ENCODE results near the gene TACR2. TPM values are rescaled to one million over a fixed set of nuclear protein-coding genes. Genes with fewer than 3 reads are reported as not detected.

TACR2 gene
- total RNA-seq, 1 donor from 2014 or later, result 6.1 TPM

DNA sequence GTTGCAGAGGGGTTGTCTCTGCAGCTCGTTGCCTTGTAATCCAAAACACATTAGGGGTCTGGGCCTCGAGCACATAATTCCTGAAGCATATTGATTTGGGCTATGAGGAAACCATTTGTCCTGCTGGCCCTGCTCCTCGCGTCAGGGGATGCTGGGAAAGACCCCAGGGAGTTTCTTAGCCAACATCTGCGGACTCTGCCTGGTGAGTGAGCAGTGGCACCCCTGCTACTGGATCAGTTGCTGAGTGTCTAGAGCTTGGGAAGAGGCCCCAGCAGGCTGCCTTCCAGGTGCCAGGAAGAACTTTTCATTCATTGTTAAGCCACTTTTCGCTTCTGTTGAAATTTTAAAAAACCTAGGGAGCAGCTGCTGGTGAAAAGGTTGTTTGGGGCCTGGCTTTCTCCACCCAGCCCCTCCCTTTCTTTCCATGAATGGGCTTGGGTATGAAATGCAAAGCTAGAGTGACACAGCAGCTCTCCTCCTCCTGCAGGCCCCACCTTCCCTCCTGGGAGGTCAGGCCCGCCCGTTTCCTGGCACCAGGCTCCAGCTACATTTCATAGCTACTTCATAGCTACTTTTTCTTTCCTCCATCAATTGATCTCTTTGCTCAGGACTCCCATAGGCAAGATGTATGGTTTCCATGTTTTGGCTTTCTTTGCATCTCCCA lies 26.8 kb downstream of the TACR2 start:
- peak overlapping the region; percentile 46 for H3K27ac ChIP-seq
- H3K4me1 ChIP-seq, result peaks cover 44% of the 10 kb centered on the region
- TF ChIP-seq, protein P1, sequence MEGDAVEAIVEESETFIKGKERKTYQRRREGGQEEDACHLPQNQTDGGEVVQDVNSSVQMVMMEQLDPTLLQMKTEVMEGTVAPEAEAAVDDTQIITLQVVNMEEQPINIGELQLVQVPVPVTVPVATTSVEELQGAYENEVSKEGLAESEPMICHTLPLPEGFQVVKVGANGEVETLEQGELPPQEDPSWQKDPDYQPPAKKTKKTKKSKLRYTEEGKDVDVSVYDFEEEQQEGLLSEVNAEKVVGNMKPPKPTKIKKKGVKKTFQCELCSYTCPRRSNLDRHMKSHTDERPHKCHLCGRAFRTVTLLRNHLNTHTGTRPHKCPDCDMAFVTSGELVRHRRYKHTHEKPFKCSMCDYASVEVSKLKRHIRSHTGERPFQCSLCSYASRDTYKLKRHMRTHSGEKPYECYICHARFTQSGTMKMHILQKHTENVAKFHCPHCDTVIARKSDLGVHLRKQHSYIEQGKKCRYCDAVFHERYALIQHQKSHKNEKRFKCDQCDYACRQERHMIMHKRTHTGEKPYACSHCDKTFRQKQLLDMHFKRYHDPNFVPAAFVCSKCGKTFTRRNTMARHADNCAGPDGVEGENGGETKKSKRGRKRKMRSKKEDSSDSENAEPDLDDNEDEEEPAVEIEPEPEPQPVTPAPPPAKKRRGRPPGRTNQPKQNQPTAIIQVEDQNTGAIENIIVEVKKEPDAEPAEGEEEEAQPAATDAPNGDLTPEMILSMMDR (IDR thresholded peaks at IDR 0.05), result no peak
- TF ChIP-seq POLR2AphosphoS5 (IDR thresholded peaks at IDR 0.05; ENCODE audit: insufficient read depth in 1 of 2, low read depth in 1 of 2), result peak in 1 of 2 donors; percentile 41
- no peaks in the 10 kb centered on the region for H3K9me3 ChIP-seq
- peaks cover 0 to 58% of the 10 kb centered on the region in 2 donors for H3K36me3 ChIP-seq
- no peaks in the 10 kb centered on the region for H3K27me3 ChIP-seq
- intact Hi-C loops (cut with DNase I), result no loop called here
- no peak for DNase-seq (ENCODE audit: extremely low spot score in 2 of 2)
- no peak overlapping the region for H3K4me3 ChIP-seq

DNA sequence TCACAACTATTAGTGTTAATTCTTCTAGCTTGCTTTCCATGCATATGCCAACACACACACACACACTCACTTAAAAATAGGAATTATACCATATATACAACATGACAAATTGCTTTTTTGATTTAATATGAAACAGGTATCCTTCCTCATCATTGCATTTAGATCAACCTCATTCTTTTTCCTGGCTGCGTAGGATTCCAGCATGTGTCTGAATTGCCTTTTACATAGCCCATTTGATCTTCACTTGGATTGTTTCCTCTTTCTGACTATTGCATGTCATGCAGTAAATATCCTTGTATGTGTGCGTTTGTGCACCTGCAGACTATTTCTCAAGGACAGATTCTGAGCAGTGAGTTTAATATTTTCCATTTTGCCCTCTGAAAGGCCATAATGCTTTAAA lies 28.2 kb downstream of the TACR2 start:
- Histone ChIP-seq H3K36me3 (peaks cover 0 to 60% of the 10 kb centered on the region in 2 donors), H3K27ac (no peak overlapping the region), H3K4me3 (no peak overlapping the region), H3K27me3 (no peaks in the 10 kb centered on the region), H3K4me1 (peaks cover 59% of the 10 kb centered on the region), H3K9me3 (no peaks in the 10 kb centered on the region)
- intact Hi-C loops (cut with DNase I), result no loop called here
- no peak for TF ChIP-seq POLR2AphosphoS5 (IDR thresholded peaks at IDR 0.05; ENCODE audit: insufficient read depth in 1 of 2, low read depth in 1 of 2)
- no peak for TF ChIP-seq POLR2A (IDR thresholded peaks at IDR 0.05)
- TF ChIP-seq, protein P1 (IDR thresholded peaks at IDR 0.05), result no peak
- no peak for DNase-seq (ENCODE audit: extremely low spot score in 2 of 2)

- Histone ChIP-seq H3K4me3 (no peak overlapping the region), H3K36me3 (peaks cover 0 to 67% of the 10 kb centered on the region in 2 donors), H3K4me1 (peaks cover 66% of the 10 kb centered on the region), H3K9me3 (no peaks in the 10 kb centered on the region), H3K27me3 (no peaks in the 10 kb centered on the region), H3K27ac (peak overlapping the region; percentile 63)
- intact Hi-C loops (cut with DNase I), result no loop called here
- TF ChIP-seq, protein P1 (IDR thresholded peaks at IDR 0.05), result no peak
- TF ChIP-seq POLR2A (IDR thresholded peaks at IDR 0.05) (no peak), POLR2AphosphoS5 (IDR thresholded peaks at IDR 0.05; ENCODE audit: insufficient read depth in 1 of 2, low read depth in 1 of 2) (no peak)
- DNase-seq (ENCODE audit: extremely low spot score in 2 of 2), result no peak
Measured at GRCh38 chr10:69387500-69387899, 29.2 kb downstream of the TACR2 start.

GRCh38 chr10:69385454-69386350 lies 31.0 kb downstream of the TACR2 start:
- Histone ChIP-seq H3K9me3 (no peaks in the 10 kb centered on the region), H3K4me1 (peaks cover 63% of the 10 kb centered on the region), H3K36me3 (peaks cover 0 to 68% of the 10 kb centered on the region in 2 donors), H3K4me3 (no peak overlapping the region), H3K27me3 (no peaks in the 10 kb centered on the region), H3K27ac (peak overlapping the region; percentile 63)
- intact Hi-C loops (cut with DNase I), result no loop called here
- TF ChIP-seq POLR2AphosphoS5 (IDR thresholded peaks at IDR 0.05; ENCODE audit: insufficient read depth in 1 of 2, low read depth in 1 of 2) (peak; percentile 34 to 59), POLR2A (IDR thresholded peaks at IDR 0.05) (no peak)
- TF ChIP-seq, protein P1 (IDR thresholded peaks at IDR 0.05), result no peak
- no peak for DNase-seq (ENCODE audit: extremely low spot score in 2 of 2)

Measured in vagina (tissue), 2 donors.